GM11168 (cell line): ENCODE measurements around the gene ANKRD63.

Experiments used
- in situ Hi-C: fragments of 300-500 bp; cut with MboI; formaldehyde crosslinking; loops from one replicate; pipeline ENCODE4 v1.12.0; 2022; ENCODE audit warnings: low sequenced_read_pairs; ENCODE audit not compliant: unreplicated experiment

Gene ANKRD63

DNA sequence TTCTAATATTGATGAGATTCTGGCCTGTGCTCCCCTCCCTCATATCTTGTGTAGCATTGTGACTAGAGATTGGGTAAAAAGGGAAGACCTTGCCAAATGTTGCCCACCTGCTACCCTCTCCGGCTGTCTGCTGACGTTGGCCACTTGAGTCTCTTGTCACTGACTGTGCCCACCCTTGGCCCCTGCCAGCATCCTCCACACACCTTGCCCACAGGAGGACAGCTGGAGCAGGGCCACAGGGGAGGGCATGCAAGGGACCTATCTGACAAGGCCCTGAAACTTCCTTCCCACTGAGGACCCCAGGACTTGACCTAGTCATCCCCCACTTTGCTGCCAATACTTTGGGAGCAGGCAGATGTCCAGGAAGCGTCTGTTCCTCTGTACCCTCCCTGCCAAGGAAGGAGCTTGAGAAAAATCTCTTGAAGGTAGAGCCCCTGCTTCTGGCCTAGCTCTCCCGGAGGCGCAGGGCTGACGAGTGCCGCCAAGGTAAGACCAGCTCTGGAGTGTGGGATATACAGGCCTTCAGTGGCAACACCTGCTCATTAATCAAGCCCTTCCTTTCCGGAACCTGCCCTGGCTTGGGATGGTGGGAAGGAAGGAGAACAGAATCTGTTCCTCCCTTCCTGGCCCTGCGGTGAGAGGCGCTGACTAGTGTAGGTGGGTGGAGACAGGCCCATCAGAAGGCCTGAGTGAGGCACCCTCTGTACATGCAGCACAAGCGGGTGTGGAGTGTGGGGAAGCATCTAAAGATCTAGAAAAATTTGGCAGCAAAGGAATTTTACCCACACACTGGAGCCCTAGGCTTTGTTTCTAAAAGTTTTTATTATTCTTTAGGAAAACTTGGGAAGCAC is 48.9 kb downstream of the ANKRD63 start:
- in situ Hi-C loops, result no loop called here

GRCh38 chr15:40232625-40233070 is 50.2 kb downstream of the ANKRD63 start:
- in situ Hi-C loops, result no loop called here
